GM04504 (cell line): Measurements from ENCODE around the gene PNRC1.
"Not testable (repeated sequence)": the region's sequence is repeated elsewhere in the genome, so short reads cannot be mapped to it uniquely, and the experiment has no call there.

Experiments used
- DNase-seq: peaks from one replicate; pipeline ENCODE4 v3.0.0-alpha.2; 2012; ENCODE audit warnings: low read depth

The PNRC1 gene

DNA sequence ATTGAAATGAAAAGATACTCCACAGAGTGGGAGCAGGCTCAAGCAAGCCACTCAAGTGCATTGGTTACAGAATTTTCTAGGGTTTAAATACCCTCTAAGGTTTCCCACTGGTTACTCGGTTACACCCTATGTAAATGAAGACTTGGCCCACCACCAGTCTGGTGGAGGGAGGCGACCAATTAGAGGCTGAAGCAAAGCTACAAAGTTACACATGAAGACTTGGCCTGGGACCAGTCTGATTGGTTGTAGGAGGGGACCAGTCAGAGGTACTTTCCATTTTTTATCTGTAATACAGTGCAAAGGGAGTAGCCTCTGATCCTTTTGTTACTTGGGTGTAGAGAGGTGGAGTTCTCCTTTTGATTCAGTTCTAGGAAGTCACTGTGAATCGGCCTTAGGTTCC, 29.7 kb downstream of the PNRC1 start:
- no peak for DNase-seq

DNA sequence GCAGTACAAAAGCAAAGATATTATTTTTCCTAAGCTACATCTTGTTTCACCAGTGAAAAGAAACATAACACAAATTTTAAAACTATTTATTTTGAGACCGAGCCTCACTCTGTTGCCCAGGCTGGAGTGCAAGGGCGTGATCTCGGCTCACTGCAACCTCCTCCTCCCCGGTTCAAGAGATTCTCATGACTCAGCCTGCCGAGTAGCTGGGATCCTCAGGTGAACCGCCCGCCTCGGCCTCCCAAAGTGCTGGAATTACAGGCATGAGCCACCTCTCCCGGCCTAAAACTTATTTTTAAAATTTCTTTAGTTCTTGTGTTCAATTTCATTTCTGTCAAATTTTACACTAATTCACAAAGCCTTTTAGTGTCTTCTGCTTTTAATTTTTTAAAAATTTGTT, 31.4 kb downstream of the PNRC1 start:
- DNase-seq = no peak

DNA sequence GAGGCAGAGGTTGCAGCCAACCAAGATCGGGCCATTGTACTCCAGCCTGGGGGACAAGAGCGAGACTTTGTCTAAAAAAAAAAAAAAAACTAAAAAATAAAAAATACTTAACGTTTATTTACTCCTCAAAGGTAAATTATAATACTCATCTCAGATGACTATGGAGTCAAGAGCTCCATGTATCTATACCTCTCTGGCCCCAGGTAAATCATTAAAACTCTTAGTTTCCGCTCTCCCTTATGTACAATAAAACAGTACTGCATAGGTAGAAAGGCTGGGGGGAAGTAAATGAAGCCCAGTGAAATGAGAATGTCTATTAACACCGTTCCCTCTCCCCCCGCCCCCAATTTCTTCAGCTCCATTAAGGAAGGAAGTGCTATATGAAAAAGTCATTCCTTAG, 36.2 kb downstream of the PNRC1 start:
- no peak for DNase-seq

DNA sequence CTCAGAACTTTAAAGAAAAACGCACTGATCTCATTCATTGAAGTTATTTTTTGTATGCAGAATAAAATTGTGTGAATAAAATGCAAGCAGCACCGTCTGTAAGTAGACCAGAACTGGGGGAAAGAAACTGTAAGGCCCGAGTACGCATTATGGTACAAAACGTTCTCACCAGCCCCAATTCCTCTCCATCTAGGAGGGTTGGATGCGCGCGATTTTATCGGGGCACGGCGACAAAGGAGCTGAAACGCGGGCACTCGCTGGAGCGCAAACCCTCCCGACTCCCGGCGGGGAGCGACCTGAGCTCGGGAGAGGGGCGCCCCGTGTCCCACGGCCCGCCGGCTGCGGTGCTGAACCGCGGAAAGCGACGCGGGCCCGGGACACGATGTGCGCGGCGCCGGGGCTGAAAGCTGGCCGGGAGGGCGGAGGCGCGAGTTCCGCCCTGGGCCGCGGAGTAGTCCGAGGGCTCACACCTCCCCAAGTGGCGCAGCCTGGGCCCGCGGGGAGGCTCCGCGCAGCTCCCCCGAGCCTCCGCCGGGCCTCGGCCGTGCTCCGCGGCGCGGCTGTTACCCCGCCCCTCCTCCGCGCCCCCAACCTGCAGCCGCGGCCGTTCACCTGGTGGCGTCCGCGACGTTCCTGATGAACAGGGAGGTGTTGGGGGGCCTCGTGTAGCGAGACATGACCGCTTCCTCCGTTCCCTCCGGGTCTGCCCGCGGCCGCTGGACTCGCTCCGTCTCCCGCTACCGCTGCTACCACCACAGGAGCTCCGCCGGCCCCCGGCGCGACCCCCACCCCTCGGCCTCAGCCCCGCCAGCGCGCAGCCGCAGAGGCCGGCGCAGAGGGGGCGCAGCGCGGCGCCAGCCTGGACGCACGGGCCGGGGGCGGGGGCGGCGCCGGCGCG, 36.9 kb downstream of the PNRC1 start, which contains the start of gene SRSF12:
TSS of gene SRSF12 (minus strand) at position 861 of the 898 bp plus-strand sequence. CDS start at position 677, 184 bp downstream.
- no peak for DNase-seq

DNA sequence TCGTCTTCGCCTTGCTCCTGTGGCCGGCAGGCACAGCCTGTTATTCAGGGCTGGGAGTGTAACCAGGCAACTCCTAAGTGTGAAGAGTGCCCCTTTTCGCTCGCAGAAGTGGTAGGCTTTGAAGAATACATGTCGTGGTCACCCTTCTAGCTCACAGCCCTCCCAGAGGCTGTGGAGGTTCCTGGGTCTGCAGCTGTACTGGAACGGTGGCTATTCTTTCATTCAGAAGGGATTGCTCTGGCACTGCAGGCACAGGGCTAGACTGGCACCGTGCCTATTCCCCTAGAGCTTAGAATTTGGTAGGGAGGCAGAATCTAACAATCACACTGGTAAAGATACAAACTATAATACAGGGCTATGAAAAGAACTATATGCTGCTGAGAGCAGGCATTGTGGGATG, 38.4 kb downstream of the PNRC1 start:
- DNase-seq = no peak

DNA sequence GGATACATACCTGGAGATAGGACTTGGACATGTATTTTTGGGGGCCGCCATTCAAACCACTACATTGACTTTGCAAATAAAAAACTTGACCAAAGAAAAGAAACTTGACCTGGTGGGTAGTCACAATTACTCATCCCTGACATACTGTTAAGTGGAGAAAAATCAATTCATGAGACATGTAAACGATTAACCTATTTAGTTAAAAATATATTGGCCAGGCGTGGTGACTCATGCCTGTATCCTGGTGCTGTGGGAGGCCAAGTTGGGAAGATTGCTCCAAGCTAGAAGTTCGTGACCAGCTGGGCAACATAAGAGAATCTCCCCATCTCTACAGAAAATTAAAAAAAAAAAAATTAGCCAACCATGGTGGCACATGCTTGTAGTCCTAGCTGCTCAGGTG, 39.8 kb downstream of the PNRC1 start:
- DNase-seq = no peak

DNA sequence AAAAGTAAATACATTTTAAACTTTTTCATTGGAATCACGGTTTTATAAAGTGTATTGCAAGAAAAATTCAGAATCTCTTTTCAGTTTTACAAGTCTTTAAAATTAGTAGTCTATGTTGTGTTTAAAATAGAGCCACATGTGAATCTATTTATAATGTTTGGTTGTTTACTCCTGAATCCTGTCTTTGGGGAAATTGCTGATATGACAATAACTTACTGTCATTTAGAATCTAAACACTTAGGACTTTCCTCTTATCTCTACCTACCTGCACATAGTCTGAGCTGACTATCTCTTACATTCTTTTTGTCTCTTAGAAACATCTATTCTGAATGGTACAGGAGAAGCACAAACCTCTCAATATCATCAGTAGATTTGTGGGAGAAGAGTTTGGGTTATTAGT, 41.4 kb downstream of the PNRC1 start:
- DNase-seq = no peak

DNA sequence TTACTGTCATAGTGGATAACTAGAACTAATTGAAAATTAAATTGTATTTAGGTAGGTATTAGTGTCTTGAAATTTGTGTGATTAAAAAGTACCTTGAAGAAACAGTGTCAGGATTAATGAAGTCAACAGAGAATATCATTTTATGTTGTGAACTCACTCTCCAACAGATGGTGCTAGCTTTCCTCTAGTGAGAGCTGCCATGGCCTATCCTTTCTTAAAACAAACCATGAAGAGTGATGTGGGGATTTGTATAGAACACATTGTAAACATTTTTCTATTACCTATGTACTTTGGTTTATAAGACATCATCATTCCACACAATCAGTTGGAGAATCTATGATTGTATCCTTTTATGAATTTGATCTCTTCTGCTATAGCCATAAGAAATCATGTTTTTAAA, 42.1 kb downstream of the PNRC1 start:
- no peak for DNase-seq

DNA sequence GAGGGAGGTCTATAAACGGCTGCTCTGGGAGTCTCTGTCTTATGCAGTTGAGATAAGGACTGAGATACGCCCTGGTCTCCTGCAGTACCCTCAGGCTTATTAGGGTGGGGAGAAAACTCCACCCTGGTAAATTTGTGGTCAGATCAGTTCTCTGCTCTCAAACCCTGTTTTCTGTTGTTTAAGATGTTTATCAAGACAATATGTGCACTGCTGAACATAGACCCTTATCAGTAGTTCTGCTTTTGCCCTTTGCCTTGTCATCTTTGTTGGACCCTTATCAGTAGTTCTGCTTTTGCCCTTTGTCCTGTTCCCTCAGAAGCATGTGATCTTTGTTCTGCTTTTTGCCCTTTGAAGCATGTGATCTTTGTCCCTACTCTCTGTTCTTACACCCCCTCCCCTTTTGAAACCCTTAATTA, 47.7 kb downstream of the PNRC1 start:
- not testable (repeated sequence) for DNase-seq

DNA sequence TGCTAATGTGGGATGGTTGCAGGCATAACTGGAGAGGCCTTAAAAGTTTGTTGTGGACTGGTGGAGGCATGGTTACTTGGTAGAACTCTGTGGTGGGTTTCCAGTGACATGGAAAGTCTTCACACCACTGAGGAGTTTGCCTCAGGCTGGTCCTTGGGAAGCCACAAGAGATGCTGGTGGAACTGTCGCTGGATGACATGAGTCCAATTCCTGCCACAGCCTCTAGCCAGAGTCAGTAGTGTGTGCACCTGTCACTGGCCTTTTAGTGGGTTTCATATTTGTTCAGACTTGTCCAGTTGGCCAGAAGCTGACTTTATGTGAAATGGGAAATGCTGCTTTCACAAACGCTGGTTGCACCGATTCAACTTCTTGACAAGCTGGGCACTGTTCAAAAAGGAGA, 51.0 kb downstream of the PNRC1 start:
- DNase-seq = no peak

DNA sequence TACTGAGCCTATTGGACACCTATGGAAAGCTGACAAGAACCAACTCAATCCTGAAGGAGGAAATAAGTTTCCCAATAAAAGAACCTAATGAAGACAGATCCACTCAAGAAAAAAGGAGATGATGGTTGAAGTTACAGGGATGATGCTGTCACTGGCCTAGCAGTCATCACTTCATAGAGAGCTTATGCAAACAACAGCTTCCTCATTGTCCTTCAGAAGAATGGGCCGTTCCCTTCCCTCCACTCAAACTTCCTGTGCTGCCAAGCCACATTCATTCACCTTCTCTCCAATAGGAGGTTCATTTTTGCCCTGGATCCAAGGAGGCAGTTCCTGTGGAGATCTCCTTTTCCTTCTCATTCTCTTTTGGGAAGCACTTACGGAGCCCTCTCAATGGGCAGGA, 51.5 kb downstream of the PNRC1 start:
- no peak for DNase-seq

DNA sequence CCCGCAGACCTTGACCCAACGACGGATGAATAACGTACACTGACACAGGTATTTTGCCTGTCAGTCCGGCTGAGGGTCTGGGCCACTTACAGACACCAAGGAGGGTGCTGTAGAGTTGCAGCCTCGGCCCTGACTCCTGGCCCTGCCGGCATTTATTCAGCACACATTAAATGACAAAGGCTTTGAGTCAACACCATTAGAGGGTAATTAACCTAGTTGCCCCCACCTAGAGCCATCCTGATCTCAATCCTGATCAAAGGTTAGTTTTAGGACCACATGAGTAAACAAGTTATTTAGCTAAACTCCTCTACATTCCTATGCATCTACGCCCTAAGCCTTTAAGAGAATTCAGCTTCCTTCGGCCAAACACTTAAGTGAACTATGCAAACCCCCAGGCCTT, 53.4 kb downstream of the PNRC1 start:
- no peak for DNase-seq

DNA sequence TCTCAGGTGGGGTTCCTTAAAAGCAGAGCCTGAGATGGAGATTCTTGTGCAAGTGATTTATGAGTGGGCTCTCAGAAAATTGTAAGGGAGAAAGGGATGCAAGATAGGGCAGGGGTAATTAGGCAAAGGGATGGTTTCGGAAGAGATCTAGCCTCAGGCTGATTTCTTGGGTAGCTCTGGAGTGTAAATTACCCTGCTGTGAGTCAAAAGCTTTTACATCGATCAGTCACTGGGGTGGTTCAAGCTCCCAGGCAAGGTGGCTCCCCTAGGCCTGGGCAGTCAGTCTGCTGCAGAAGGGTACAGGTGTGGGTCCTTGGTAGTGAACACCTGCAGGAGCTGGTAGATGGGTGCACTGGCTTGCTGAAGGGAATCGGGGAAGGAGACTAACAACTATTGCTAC, 54.2 kb downstream of the PNRC1 start:
- DNase-seq = no peak
